ENCODE results near the gene TIMM50. TPM values are rescaled to one million over a fixed set of nuclear protein-coding genes. Genes with fewer than 3 reads are reported as not detected.

The TIMM50 gene
- polyA plus RNA-seq, 3 donors, result 74.4 to 86.5 (median 77.2) TPM

Other genes starting within 250 kb of the TIMM50 start
- not detected for gene IFNL3, start 235.8 kb upstream of the TIMM50 start, polyA plus RNA-seq (ENCODE audit: insufficient read length in 3 of 3)
- gene IFNL4, start 232.0 kb upstream of the TIMM50 start, polyA plus RNA-seq (ENCODE audit: insufficient read length in 3 of 3), result under 1 TPM in 1 of 3 donors, not detected in 2; 0.11 TPM
- gene IFNL2, start 212.4 kb upstream of the TIMM50 start, polyA plus RNA-seq (ENCODE audit: insufficient read length in 3 of 3), result not detected
- not detected for gene IFNL1, start 184.4 kb upstream of the TIMM50 start, polyA plus RNA-seq (ENCODE audit: insufficient read length in 3 of 3)
- gene LRFN1, start 160.0 kb upstream of the TIMM50 start, polyA plus RNA-seq (ENCODE audit: insufficient read length in 3 of 3), result 1 to 10 TPM in 2 of 3 donors, under 1 TPM in 1; 0.92 to 2.8 (median 2.1) TPM
- gene GMFG, start 144.8 kb upstream of the TIMM50 start, polyA plus RNA-seq (ENCODE audit: insufficient read length in 3 of 3), result 10 to 100 TPM; 16.3 to 32.9 (median 25.0) TPM
- 100 to 1,000 TPM in 2 of 3 donors, 10 to 100 TPM in 1; 92.7 to 145 (median 122) TPM for gene SAMD4B, start 138.4 kb upstream of the TIMM50 start, polyA plus RNA-seq (ENCODE audit: insufficient read length in 3 of 3)
- gene PAF1, start 89.7 kb upstream of the TIMM50 start, polyA plus RNA-seq (ENCODE audit: insufficient read length in 3 of 3), result 10 to 100 TPM; 67.2 to 70.8 (median 68.1) TPM
- gene MED29, start 89.5 kb upstream of the TIMM50 start, polyA plus RNA-seq (ENCODE audit: insufficient read length in 3 of 3), result 10 to 100 TPM; 38.9 to 46.7 (median 44.8) TPM
- gene ZFP36, start 74.0 kb upstream of the TIMM50 start, polyA plus RNA-seq (ENCODE audit: insufficient read length in 3 of 3), result 10 to 100 TPM; 29.0 to 60.1 (median 58.5) TPM
- 100 to 1,000 TPM in 1 of 3 donors, 10 to 100 TPM in 2; 73.7 to 118 (median 96.8) TPM for gene PLEKHG2, start 68.2 kb upstream of the TIMM50 start, polyA plus RNA-seq (ENCODE audit: insufficient read length in 3 of 3)
- 1,000 to 10,000 TPM; 1,189 to 1,428 (median 1,311) TPM for gene RPS16, start 44.9 kb upstream of the TIMM50 start, polyA plus RNA-seq (ENCODE audit: insufficient read length in 3 of 3)
- gene SUPT5H, start 35.3 kb upstream of the TIMM50 start, polyA plus RNA-seq (ENCODE audit: insufficient read length in 3 of 3), result 100 to 1,000 TPM; 147 to 151 (median 147) TPM
- under 1 TPM; 0.35 to 0.70 (median 0.62) TPM for gene DLL3, start 18.1 kb downstream of the TIMM50 start, polyA plus RNA-seq (ENCODE audit: insufficient read length in 3 of 3)
- 10 to 100 TPM in 1 of 3 donors, 1 to 10 TPM in 2; 6.8 to 12.1 (median 9.6) TPM for gene SELENOV, start 34.3 kb downstream of the TIMM50 start, polyA plus RNA-seq (ENCODE audit: insufficient read length in 3 of 3)
- gene EID2B, start 52.0 kb downstream of the TIMM50 start, polyA plus RNA-seq (ENCODE audit: insufficient read length in 3 of 3), result 1 to 10 TPM; 4.2 to 5.5 (median 4.4) TPM
- 10 to 100 TPM; 16.1 to 25.0 (median 23.2) TPM for gene EID2, start 59.3 kb downstream of the TIMM50 start, polyA plus RNA-seq (ENCODE audit: insufficient read length in 3 of 3)
- not detected for gene LGALS13, start 121.7 kb downstream of the TIMM50 start, polyA plus RNA-seq (ENCODE audit: insufficient read length in 3 of 3)
- gene LGALS16, start 175.1 kb downstream of the TIMM50 start, polyA plus RNA-seq (ENCODE audit: insufficient read length in 3 of 3), result not detected
- not detected for gene LGALS14, start 223.6 kb downstream of the TIMM50 start, polyA plus RNA-seq (ENCODE audit: insufficient read length in 3 of 3)